Loucy (cell line): Measurements from ENCODE around the gene SH2D4B.
A peak's percentile ranks its signal among the peaks of the same experiment; 100 is the strongest.

ENCODE experiments used
- H2AFZ ChIP-seq: fragments of 200-600 bp; sonication (generic); 2 replicates; pipeline ENCODE4 v1.6.0; 2016; ENCODE audit warnings: antibody characterized with exemption, mild to moderate bottlenecking, low read length, moderate library complexity
- H3F3A ChIP-seq: fragments of 200-600 bp; 2 replicates; pipeline ENCODE4 v1.6.0; 2016; ENCODE audit warnings: antibody characterized with exemption, low read depth, mild to moderate bottlenecking
- H3K27me3 ChIP-seq: fragments of 200-600 bp; sonication (generic); 2 replicates; pipeline ENCODE4 v1.6.1; 2014; ENCODE audit warnings: low read length, mild to moderate bottlenecking; ENCODE audit not compliant: insufficient read depth, poor library complexity, severe bottlenecking
- H3K36me3 ChIP-seq: fragments of 200-600 bp; sonication (generic); 2 replicates; pipeline ENCODE4 v1.6.1; 2016; ENCODE audit warnings: low read length; ENCODE audit not compliant: insufficient read depth
- H3K4me1 ChIP-seq: fragments of 200-600 bp; sonication (generic); 2 replicates; pipeline ENCODE4 v1.5.1; 2014; ENCODE audit warnings: low read length, mild to moderate bottlenecking; ENCODE audit not compliant: insufficient read depth, poor library complexity, severe bottlenecking
- H3K4me2 ChIP-seq: fragments of 200-600 bp; sonication (generic); 2 replicates; pipeline ENCODE4 v1.6.0; 2014; ENCODE audit warnings: antibody characterized with exemption, low read length, low read depth, mild to moderate bottlenecking; ENCODE audit not compliant: poor library complexity, severe bottlenecking
- H3K4me3 ChIP-seq: fragments of 200-600 bp; sonication (generic); 2 replicates; pipeline ENCODE4 v1.5.1; 2014; ENCODE audit warnings: low read length, mild to moderate bottlenecking, mixed read lengths; ENCODE audit not compliant: poor library complexity, severe bottlenecking
- H3K79me2 ChIP-seq: fragments of 200-600 bp; sonication (generic); 2 replicates; pipeline ENCODE4 v1.6.1; 2014; ENCODE audit warnings: low read length; ENCODE audit not compliant: insufficient read depth
- H3K9ac ChIP-seq: fragments of 200-600 bp; sonication (generic); 2 replicates; pipeline ENCODE4 v1.6.0; 2014; ENCODE audit warnings: mild to moderate bottlenecking, low read depth, low read length, moderate library complexity; ENCODE audit not compliant: poor library complexity, severe bottlenecking
- H3K9me2 ChIP-seq: fragments of 200-600 bp; sonication (generic); replicated peaks from 2 replicates; pipeline ENCODE4 v1.6.1; 2016; ENCODE audit warnings: low read depth, low read length, mixed read lengths
- H3K9me3 ChIP-seq: fragments of 200-600 bp; sonication (generic); 2 replicates; pipeline ENCODE4 v1.6.1; 2014; ENCODE audit warnings: mild to moderate bottlenecking, antibody characterized with exemption, low read length, low read depth; ENCODE audit not compliant: insufficient read depth
- H4K20me1 ChIP-seq: fragments of 200-600 bp; sonication (generic); 2 replicates; pipeline ENCODE4 v1.6.0; 2014; ENCODE audit warnings: antibody characterized with exemption, low read length, mild to moderate bottlenecking; ENCODE audit not compliant: insufficient read depth, poor library complexity, severe bottlenecking
- EZH2phosphoT487 ChIP-seq: fragments of 200-600 bp; IDR thresholded peaks from 2 replicates; pipeline ENCODE4 v1.6.1; 2018; ENCODE audit warnings: antibody characterized with exemption, mild to moderate bottlenecking, moderate library complexity, borderline replicate concordance
- TF ChIP-seq, protein P1 (sequence below): fragments of 200-600 bp; sonication (generic); conservative IDR thresholded peaks from 2 replicates; pipeline ENCODE4 v1.5.1; 2014; ENCODE audit warnings: mild to moderate bottlenecking, antibody characterized with exemption, low read length

Gene SH2D4B

GRCh38 chr10:80694930-80695329, 157.2 kb downstream of the SH2D4B start:
- no peak overlapping the region for H3K4me2 ChIP-seq
- no peaks in the 10 kb centered on the region for H3K36me3 ChIP-seq
- no peaks in the 10 kb centered on the region for H3K4me1 ChIP-seq
- no peaks in the 10 kb centered on the region for H3K79me2 ChIP-seq
- no peak overlapping the region for H3K4me3 ChIP-seq
- no peaks in the 10 kb centered on the region for H3K9me2 ChIP-seq
- TF ChIP-seq, protein P1, sequence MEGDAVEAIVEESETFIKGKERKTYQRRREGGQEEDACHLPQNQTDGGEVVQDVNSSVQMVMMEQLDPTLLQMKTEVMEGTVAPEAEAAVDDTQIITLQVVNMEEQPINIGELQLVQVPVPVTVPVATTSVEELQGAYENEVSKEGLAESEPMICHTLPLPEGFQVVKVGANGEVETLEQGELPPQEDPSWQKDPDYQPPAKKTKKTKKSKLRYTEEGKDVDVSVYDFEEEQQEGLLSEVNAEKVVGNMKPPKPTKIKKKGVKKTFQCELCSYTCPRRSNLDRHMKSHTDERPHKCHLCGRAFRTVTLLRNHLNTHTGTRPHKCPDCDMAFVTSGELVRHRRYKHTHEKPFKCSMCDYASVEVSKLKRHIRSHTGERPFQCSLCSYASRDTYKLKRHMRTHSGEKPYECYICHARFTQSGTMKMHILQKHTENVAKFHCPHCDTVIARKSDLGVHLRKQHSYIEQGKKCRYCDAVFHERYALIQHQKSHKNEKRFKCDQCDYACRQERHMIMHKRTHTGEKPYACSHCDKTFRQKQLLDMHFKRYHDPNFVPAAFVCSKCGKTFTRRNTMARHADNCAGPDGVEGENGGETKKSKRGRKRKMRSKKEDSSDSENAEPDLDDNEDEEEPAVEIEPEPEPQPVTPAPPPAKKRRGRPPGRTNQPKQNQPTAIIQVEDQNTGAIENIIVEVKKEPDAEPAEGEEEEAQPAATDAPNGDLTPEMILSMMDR, result 0 out of 2 replicates have a peak, but pooled peaks have one; percentile 21
- no peak for TF ChIP-seq EZH2phosphoT487
- H3K9ac ChIP-seq, result no peak overlapping the region
- no peaks in the 10 kb centered on the region for H4K20me1 ChIP-seq
- H2AFZ ChIP-seq, result no peak overlapping the region
- H3K27me3 ChIP-seq, result no peaks in the 10 kb centered on the region
- H3F3A ChIP-seq, result no peaks in the 10 kb centered on the region
- H3K9me3 ChIP-seq, result no peaks in the 10 kb centered on the region
